Measurements from ENCODE around the gene NUDT3. TPM values are rescaled to one million over a fixed set of nuclear protein-coding genes. Genes with fewer than 3 reads are reported as not detected.

Gene NUDT3
- total RNA-seq, result 17.5 and 21.4 TPM in 2 replicates

DNA sequence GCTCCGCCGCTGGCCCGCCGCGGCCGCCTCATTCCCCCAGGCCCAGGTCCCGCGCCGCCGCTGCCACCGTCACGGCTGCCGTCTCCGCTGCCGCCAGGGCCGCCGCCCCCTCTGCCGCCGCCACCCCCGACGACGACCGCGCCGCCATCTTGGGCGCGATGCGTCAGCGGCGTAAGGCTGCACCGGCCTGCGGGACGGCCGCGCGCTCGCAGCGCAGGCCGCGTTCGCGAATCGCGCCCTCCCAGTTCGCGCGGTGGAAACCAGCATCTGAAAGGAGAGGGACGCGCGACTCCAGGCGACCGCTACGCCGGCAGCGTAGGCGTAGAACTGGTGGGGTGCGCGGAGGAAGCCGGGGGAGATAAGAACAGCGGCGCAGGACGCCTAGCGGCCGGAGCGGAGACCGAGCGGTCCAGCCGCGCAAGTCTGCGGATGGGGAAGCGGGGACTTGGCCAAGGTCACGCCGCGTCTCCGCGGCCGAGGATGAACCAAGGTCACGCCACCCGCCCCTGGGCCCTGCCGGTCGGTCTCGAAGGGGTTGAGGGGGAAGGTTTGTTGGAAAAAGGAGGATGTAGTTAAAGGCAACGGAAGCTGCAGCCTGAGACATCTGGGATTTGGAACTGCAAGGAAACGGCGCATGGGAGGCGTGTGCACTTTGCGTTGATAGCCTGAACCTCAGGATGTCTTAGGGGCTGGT, at the start of gene NUDT3:
Gene NUDT3 (minus strand): TSS at position 173 of the 694 bp plus-strand sequence. CDS start 307 bp downstream, outside the sequence.

GRCh38 chr6:34425498-34426410, 33.3 kb upstream of the NUDT3 start, which contains the start of gene RPS10:
RPS10 (minus strand) TSS chr6:34426069; CDS start chr6:34425221, 848 bp downstream.

GRCh38 chr6:34248727-34249468, 143.6 kb downstream of the NUDT3 start, which contains the start of gene SMIM29:
SMIM29 (minus strand) TSS chr6:34249006; CDS start chr6:34247791, 1,215 bp downstream.

GRCh38 chr6:34236443-34237315, 155.8 kb downstream of the NUDT3 start, which contains the start of gene HMGA1:
HMGA1 (plus strand) TSS chr6:34236873; CDS start chr6:34240781, 3,908 bp downstream.

Other genes starting within 250 kb of the NUDT3 start
- gene GRM4, start 246.6 kb downstream of the NUDT3 start, total RNA-seq, result not detected in 2 replicates
- 229 and 287 TPM in 2 replicates for gene HMGA1, start 155.8 kb downstream of the NUDT3 start, total RNA-seq
- gene SMIM29, start 143.7 kb downstream of the NUDT3 start, total RNA-seq, result 19.5 and 39.8 TPM in 2 replicates
- gene RPS10, start 33.4 kb upstream of the NUDT3 start, total RNA-seq, result 2,419 and 4,666 TPM in 2 replicates
- not detected in 2 replicates for gene PACSIN1, start 73.4 kb upstream of the NUDT3 start, total RNA-seq
- gene SPDEF, start 163.7 kb upstream of the NUDT3 start, total RNA-seq, result not detected in 2 replicates

Data from epithelial cell of umbilical artery (primary cell).